HuH-7 (cell line): ENCODE data around the gene IYD.
A peak's percentile ranks its signal among the peaks of the same experiment; 100 is the strongest.

Source experiments
- DNase-seq: peaks from one replicate; pipeline ENCODE4 v3.0.0; 2011; ENCODE audit warnings: low spot score

The IYD gene

DNA sequence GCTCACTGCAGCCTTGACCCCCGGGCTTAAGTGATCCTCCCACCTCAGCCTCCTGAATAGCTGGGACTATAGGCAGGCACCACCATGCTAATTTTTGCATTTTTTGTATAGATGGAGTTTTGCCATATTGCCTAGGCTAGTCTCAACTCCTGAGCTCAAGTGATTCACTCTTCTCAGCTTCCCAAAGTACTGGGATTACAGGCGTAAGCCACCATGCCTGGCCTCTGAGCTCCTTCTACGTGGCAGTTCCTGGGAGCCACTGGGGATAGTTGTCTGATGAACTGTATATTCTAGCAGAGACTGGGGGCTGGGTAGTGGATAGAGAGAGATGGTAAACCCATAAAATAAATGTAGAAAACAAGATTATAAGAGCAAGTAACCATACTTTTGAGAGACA, 26.1 kb downstream of the IYD start:
- no peak for DNase-seq

DNA sequence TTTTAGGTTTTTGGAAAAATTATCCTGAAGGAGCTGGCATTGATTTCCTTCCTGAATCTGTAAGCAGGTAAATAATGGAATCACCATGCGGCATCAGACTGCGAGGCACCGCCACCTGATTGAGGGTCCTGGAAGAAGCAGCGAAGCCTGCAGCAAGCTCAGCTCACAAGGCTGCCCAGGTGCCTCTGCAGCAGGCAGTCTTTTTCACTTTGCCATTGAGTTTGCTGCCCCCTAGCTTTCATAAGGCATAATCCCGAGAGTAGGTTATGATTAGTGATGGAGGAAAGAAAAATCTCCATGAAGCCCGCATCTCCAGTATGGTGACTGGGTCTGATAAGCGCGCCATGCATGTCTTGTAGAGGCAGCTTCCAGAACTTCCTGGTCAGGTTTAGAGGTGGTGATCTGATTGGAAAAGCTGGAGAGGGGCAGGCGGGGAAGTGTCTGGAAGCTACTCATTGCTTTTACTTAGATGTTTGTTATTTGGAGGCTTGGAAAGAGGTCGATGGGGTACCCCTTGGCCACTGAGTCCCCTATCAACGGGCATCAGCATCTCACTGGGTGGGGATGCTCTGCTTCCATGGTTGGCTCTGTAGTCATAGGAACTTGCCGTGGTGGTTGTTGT, 26.7 kb downstream of the IYD start:
- DNase-seq: peak; percentile 67

DNA sequence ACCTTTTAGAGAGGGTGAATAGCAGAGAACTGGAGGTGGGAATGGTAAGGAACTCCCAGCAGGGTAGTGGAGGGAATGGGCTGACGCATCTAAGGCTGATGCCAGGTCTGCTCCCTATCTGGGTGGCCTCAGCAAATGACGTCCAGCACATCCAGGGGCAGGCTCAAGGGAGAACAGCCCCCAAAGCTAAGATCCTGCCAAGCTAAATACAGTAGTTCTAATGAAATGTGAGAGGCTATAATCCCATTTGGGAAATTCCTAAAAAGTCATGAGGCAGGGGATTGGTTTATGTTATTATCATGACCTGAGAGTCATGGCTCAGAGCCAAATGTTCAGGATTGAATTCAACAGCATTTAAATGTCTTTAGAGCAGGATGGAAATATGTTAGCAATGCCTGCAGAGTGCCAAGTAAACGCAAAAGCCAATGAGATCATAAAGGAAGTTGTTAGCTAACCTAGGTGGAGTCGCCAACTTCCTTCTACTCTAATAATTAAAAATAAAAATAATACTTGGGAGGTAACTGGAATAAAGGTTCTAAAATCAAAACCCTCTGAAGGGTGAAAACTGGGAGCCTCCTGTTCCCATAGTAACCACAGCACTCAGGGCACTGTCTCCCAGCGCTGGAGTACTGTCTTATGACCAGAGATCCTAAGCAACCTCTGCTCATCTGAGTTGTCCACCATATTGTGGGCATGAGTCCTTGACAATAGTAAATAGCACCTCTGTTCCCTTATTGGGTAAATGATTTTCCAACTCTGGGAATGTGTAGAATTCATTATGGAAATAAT, 34.8 kb downstream of the IYD start:
- DNase-seq: no peak

DNA sequence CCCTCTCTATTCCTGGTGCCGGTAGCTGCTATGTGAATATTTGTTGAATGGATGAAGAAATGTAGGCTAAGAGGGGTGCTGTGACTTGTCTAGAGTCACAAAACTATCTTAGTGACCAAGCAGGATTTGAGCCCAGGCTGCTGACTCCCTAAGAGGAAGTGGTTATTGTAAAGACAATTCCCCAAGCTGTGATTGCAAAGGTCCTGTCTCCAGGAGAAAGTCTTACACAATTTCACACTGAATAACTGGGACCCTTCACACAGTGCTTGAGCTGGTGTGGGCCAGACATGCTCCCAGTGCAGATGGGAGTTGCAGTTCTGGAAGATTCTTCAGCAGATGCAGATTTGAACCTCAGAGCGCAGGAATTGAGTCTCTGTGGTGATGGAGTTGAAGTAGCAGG, 38.1 kb downstream of the IYD start:
- DNase-seq: no peak

DNA sequence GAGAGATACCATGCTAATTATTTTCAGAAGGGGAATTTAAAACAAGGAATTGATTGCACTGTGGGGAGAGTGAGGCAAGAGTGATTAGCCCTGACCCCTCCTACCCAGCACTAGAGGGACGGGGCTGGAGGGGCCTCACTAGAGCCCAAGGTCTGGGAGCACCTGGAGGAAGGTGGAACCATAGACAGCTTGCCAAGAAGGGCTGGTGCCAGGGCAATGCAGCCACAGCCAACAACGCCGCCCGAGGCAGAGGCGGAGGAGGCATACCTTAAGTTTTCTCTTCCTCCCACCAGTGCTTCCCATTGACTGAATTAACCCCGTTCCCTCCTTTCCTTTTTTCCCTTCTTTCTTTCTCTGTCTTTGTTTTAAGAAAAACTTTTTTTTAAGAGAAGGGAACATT, 40.0 kb downstream of the IYD start:
- no peak for DNase-seq

DNA sequence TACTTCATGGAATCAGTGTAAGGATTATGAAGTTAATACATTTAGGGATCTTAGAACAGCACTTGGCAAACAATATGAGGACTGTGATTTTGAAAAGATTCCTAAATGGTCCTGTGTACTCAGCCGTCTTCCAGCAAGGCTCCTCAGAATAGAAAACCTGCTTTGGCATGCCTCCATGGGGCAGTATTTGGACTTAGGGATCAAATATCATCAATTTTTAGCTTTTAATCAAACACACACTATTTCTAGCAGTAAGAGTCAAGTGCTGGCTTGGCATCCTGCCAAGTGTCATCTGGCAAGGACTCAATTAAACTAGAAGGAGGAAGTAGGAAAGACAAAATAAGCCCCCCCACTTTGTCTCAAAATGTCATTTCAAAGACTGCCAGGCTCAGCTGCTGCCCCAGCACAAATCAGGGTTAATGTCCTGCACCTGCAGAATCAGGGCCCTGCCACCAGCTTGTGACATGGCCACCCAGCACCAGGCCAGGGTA, 40.8 kb downstream of the IYD start:
- no peak for DNase-seq

DNA sequence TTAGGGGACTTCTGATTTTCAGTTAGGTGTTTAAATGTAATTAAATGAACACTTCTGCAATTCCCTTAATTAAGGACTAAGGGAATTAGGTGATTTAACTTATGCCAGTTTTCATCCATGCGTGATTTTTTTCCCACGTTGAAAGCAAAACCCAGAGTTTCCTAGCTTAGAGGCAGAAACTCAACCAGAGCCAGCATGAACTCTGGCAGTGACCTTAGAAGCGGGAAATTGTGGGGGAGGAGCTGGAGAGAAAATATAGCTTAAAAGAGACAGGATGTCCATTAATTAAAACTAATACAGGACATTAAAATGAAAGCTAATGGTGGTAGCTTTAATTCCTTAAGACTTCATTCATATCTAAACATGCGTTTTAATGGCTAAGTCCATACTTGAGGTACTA, 41.6 kb downstream of the IYD start:
- DNase-seq: no peak

DNA sequence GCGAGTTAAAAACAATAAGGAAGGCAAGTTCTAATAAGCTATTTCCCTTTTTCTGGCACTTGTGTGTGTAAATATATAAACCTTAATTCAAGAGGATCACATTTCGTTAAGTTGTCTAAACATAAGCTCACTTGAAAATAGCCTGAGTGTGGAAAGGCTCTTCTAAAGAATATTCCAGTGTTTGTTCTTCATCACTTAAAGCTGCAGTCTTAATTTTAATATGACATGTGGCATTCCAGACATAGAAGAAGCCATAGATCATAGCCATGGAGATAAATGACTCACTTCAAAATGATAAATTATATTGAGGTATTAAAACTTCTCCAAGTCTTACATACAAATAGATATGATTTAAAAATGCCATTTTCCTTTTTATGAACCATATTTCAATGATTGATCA, 42.1 kb downstream of the IYD start:
- no peak for DNase-seq

DNA sequence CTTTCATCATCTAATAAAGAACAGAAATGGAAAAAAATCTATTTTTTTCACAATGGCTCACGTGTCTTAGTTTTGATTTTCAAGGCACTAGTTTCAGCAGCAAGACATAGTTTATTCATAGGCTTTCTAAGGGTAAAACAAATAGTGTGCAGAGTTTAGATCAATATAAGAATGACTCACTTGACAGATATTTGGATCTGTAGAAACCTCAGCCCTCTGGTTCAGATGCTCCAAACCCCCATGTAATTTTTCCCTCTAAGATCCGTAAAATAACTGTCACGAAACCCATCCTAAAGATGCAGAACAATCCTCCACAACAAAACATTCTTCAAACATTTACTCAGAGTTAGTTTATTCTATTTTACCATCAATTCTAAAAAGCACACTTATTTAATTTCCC, 43.4 kb downstream of the IYD start:
- DNase-seq: no peak

DNA sequence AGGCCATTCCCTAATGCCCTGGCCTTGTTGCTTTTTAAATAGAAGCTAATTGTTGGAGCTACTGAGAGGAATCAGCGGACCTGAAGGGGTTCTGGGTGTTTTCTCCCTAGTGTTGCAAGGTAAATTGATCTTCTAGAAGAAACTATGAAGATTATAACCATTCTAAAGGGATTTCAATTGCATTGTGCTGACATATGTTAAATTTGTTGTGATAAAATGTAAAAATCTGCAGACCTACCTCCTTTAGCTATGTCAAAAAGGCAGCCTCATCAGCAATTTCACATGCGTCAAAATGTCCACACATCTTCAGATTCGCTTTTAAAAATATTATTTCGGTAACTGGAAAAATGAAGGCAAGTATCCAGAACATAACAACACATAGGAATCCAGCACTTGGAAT, 44.4 kb downstream of the IYD start:
- DNase-seq: no peak

DNA sequence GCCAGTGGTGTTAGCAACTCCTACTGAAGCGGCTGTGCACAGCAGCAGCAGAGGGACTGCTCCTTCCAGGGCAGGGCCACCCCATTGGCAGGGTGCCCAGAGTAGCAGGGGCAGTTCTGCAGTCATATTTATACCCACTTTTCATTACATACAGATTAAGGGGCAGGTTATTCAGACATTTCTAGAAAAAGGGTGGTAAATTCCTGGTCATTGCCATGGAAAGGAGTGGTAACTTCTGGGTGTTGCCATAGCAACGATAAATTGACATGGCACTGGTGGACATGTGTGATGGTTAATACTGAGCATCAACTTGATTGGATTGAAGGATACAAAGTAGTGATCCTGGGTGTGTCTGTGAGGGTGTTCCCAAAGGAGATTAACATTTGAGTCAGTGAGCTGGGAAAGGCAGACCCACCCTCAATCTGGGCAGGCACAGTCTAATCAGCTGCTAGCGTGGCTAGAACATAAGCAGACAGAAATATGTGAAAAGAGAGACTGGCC, 45.0 kb downstream of the IYD start:
- no peak for DNase-seq

DNA sequence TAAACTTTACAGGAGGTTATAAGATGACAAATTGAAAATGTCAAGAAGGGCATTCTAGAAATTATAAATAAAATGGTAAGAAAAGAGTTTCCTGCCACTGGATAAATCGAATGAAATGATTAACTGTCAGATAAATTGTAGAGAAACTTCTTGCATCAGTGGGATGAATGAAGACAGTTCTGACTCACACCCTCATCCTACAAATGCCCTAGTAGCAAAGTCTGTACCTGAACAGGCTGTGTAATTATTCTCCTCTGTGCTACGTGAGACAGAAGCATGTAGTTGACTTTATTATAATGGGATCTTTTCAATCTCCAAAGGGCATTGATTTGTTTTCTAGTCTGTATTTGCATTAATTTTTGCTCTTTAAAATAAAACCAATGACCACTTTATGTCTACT, 47.3 kb downstream of the IYD start:
- DNase-seq: no peak

DNA sequence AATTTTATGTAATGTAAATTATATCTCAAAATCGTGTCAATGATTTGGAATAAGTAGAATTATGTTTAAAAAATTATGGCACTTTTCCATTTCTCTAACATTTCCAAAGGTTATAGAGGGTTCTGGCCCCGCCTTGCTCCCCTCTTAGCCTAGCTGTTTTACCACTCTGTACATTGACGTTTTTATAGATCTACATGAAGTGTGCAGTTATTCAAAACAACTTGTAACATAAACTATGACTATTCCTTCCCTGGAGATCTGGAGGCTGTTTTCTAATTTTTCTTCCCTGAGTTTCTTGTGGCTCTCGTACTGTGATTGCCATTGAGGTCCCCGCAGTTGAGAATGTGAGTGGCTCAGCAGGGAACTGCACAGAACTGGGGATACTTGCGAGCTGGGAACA, 48.4 kb downstream of the IYD start:
- no peak for DNase-seq

DNA sequence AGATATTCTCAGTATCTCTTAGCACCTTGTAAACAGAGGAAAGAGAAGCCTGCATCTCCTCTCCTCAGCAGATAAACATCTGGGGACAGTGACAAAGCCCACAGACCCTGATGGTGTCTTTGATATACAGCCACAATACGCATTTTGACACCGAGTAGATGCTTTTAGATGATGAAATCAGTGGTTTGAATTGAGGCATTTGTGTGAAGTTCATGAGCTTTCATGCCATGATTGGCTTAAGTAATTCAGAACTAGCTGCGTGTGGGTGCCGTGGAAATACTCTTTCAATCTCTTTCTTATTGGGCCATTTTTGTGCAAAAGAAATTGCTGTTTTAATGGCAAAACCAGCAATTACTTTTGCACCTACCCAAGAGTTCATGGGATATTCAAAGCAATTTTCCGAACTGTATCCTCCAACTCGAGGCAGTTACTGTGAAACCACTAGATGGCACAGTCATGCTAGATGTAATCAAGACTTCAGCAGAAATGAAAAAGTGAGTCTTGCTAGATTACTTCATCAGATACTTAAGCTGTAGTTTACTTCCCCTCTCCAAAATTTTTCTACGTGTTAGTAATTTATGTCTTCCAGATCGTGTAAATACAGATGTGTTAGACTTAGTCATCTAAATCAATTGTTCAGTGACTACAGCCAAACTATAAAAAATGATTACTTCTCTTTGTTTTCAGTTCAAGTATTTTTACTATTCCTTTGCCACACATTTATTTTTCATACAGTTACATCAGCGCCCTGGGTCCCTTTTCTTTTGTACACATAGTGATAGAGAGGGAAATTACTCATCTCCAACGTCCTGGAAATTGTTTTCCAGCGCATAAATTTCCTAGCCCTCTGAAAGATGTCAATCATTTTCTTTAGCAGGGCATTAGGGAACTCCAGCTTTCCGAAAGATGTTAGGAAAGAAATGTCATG, 49.4 kb downstream of the IYD start:
- peak; percentile 74 for DNase-seq

DNA sequence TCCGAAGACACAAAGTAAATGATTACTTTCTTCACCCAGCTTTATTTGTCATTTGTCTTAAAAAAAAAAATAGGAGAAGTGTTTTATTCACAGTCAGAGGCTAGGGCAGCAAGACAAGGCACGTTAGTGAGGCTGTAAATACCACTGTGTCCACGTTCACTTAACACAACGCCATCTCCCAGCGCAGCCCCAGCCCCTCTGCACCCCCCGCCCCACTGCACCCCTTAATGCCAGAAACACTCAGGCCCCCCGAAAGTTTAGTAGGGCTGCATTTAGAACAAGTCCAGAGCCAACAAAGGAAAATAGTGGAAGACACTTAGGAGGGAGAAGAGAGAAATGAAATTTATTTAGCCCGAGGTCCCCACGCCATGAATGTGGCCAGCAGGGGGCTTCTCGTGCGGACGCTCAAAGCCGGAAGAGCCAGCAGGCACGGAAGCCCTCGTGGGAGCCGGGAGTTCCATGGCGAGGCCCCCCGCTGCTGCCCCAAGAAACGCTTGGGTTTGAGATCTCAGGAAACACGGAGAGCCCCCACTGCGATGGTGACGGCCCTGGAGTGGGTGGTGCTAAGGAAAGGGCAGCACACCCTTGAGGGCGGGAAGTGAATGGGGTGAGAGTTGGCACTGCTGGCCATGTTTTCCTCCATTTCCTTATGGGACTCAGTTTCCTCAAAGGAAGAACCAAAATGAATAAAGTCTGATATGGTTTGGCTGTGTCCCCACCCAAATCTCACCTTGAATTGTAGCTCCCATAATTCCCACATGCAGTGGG, 50.2 kb downstream of the IYD start:
- DNase-seq: peak; percentile 79

DNA sequence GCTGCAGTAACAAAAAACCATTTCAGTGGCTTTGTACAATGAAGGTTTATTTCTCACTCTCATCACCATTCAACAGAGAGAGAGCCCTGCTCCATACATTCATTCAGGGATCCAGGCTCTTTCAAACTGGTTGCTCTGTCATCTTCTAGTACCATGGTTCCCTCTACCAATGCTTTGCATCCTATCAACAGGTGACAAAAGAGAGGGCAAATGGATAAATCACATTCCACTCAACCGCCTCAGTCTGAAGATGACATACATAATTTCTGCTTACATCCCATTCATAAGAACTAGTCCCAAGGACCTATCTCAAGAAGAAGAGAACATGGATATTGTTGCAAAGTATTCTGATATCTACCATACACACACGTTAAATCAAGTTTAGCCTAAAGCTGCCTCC, 51.6 kb downstream of the IYD start:
- no peak for DNase-seq

DNA sequence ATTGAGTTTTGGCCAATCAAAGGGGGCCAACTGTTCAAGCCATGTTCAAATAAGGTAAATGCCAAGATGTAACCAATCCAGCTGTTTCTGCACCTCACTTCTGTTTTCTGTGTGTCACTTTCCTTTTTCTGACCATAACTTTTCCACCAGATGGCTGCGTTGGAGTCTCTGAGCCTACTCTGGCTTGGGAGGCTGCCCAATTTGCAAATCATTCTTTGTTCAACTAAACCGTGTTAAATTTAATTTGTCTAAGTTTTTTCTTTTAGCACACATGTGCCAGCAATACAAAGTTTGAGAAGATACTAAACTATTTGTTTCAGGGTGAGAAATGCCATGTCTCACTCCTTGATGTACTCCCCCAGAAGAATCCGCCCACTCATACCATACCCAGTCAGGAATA, 52.1 kb downstream of the IYD start:
- no peak for DNase-seq

DNA sequence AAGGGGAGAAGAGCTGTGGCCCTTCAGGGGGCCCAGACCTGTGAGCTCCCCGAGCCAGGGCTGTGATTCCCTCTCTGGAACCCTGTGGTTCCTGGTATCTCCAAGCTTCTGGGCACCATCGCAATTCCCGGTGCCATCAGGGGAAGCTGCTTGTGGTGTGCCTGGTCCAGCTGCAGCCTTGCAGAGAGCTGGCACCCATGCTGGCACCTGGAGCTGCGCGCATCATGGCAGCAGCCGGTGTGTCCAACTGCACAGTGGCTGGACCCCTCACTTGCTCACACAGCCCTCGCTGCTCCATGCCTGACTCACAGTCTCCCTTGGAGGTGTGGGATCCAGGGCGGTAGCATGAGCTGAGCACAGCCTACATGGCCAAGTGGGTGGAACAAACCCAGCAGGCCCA, 56.7 kb downstream of the IYD start:
- DNase-seq: no peak

DNA sequence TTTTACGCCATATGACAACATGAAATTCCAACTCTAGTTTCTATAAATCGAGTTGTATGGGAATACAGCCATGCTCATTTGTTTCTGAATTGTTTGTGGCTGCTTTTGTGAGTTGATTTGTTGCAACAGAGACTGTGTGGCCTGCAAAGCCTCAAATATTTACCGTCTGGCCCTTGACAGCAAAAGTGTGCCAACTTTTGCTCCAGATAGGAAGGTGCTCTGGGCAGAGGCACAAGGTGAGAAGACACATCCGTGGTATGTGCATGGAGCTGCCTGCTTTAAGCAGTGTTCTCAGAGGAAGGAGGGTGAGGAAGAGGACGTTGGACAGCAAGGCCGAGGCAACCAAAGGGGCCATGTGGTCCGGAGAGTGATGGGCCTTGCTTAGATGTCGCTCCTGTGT, 57.4 kb downstream of the IYD start:
- DNase-seq: no peak

DNA sequence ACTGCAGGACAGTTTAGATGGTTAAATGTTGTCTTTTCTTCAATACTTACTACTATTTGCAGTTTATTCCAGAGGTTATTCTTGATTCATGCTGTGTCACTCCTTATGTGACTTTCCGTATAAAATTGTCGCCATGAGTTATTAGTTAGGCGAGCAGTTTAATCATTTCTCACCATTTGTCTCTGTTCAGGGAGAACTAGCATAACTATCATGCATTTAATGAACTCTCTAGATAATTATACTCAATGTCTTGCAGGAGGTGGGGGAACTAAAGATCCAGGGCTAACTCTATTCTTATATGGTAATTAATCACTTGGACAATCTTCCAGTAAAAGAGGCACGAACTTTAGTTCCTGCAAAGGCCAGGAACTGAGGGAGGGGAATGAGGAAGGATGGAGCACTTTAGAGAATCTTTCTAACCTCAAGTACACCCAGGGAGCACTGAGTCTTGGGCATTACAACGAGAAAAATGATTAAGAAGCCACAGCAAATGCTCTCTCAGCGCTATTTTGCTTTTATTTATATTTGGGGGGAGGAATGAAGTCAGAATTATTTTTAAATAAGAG, 58.3 kb downstream of the IYD start:
- no peak for DNase-seq

DNA sequence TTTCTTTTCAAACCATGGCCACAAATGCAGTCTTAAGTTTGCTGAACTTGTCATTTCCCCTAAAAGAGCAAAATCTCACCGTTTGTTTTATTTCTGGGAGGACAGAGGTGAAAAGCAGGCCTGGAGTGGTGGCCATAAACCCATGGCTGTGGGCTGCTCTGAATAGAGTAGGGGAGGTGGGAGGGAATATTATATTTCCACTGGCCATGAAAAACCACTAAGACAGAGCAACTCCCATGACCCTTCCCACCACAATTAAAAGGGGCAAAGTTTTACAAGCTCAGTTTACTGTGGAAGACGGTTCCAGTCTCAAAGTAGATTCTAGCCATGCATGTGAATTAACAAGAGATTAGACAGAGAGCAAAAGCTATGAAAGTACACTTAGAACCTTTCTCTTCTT, 59.0 kb downstream of the IYD start:
- DNase-seq: no peak

DNA sequence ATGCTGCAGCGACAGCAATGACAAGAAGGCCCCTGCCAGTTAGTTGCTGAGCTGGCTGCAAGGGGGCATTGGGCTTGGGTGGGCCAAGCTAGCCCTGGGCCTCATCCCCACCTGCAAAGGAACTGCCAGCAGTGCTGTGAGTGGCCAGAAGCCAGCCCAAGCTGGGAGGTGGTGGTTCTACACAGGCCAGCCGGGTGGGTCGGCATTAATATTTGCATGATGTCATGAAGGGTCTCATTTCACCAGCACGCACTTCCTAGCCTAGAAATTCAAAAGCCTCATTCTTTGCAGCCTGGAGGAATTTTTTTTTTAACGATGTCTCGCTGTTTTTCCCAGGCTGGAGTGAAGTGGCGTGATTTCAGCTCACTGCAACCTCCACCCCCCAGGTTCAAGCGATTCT, 62.0 kb downstream of the IYD start:
- DNase-seq: no peak
